C4-2B (cell line): ENCODE results near the gene CHD1L.

Experiments used
- ZFX ChIP-seq: fragments of 450-650 bp; IDR thresholded peaks from 2 replicates; pipeline ENCODE4 v1.6.1; 2017
- TF ChIP-seq, protein P1 (sequence below): fragments of 450-650 bp; conservative IDR thresholded peaks from 2 replicates; pipeline ENCODE4 v1.5.1; 2017; ENCODE audit warnings: mild to moderate bottlenecking

DNA sequence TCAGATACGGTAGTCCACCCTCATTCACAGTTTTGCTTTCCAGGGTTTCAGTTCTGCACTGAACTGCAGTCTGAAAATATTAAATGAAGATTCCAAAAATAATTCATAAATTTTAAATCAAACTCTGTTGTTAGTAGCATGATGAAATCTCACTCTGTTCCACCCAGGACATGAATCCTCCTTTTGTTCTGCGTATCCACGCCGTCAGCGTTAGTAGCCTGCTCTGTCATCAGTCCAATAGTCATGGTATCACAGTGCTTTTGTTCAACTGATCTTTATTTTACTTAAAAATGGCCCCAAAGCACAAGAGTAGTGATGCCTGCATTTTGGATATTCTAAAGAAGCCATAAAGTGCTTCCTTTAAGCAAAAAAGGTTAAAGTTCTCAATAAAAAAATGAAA, 23.9 kb downstream of the CHD1L start:
- TF ChIP-seq, protein P1, sequence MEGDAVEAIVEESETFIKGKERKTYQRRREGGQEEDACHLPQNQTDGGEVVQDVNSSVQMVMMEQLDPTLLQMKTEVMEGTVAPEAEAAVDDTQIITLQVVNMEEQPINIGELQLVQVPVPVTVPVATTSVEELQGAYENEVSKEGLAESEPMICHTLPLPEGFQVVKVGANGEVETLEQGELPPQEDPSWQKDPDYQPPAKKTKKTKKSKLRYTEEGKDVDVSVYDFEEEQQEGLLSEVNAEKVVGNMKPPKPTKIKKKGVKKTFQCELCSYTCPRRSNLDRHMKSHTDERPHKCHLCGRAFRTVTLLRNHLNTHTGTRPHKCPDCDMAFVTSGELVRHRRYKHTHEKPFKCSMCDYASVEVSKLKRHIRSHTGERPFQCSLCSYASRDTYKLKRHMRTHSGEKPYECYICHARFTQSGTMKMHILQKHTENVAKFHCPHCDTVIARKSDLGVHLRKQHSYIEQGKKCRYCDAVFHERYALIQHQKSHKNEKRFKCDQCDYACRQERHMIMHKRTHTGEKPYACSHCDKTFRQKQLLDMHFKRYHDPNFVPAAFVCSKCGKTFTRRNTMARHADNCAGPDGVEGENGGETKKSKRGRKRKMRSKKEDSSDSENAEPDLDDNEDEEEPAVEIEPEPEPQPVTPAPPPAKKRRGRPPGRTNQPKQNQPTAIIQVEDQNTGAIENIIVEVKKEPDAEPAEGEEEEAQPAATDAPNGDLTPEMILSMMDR, result no peak
- TF ChIP-seq ZFX, result no peak
